Airway epithelial cell (primary cell): Measurements from ENCODE around the gene SPATA31D3. TPM values are rescaled to one million over a fixed set of nuclear protein-coding genes. Genes with fewer than 3 reads are reported as not detected.

Source experiments
- total RNA-seq: library from RNA; depleted of rRNA; stranded (reverse); fragments of >200 nt; gene quantifications from 2 replicates; pipeline ENCODE4 v1.2.3, GENCODE V29; 2015

The SPATA31D3 gene
- total RNA-seq, result not detected in 2 replicates

GRCh38 chr9:81943393-81943792 lies at the start of gene SPATA31D3:
Gene SPATA31D3 (plus strand): TSS chr9:81943500. CDS start chr9:81943586, 86 bp downstream.

GRCh38 chr9:81928305-81928704 lies 15.0 kb upstream of the SPATA31D3 start, which contains the start of gene SPATA31D4:
Gene SPATA31D4 (plus strand): TSS chr9:81928428. CDS start chr9:81928514, 86 bp downstream.

GRCh38 chr9:81988472-81988871 lies 45.2 kb downstream of the SPATA31D3 start, which contains the start of gene SPATA31D1:
Gene SPATA31D1 (plus strand): TSS chr9:81988772. CDS start chr9:81988819, 47 bp downstream.

Other genes starting within 250 kb of the SPATA31D3 start
- gene SPATA31D4, start 15.1 kb upstream of the SPATA31D3 start, total RNA-seq, result not detected in 2 replicates
- not detected in 2 replicates for gene SPATA31D1, start 45.3 kb downstream of the SPATA31D3 start, total RNA-seq